K562 (cell line): ENCODE results near the gene JPH4. TPM values are rescaled to one million over a fixed set of nuclear protein-coding genes. Genes with fewer than 3 reads are reported as not detected.

Experiments
- ATAC-seq: fragments of 200-7000 bp; cut with Tn5 transposase; 3 replicates; pipeline ENCODE4 v1.9.1; 2020; ENCODE audit warnings: moderate library complexity
- BruUV-seq: library from RNA; stranded (reverse); fragments of 400-500 nt; replicated peaks from 2 replicates; lab custom pipeline; 2021; lab: Mats Ljungman, UMichigan
- CTCF ChIA-PET: fragments of 300-600 bp; formaldehyde crosslinking; extraction: SDS; loops from one replicate; lab custom pipeline; 2021; ENCODE audit warnings: low intra/inter-chr PET ratio; lab: Yijun Ruan, JAX
- POLR2A ChIA-PET: fragments of 300-600, 350-650 bp; sonication (Branson Sonifier 250); formaldehyde crosslinking; extraction: SDS; loops from one replicate; lab custom pipeline; 2021; ENCODE audit warnings: antibody characterized with exemption, inconsistent platforms; lab: Yijun Ruan, JAX
- DNase-seq, 4 experiments: peaks; one replicate each; pipeline versions ENCODE4 v3.0.0 to v3.0.0-alpha.2; 2011 to 2018; ENCODE audit warnings: low spot score in 3 of 4, mixed read lengths in 3 of 4; ENCODE audit errors: extremely low read depth in 1 of 4
- FAIRE-seq: peaks from 2 replicates; lab custom pipeline; 2011; peaks lifted over from hg19 to GRCh38; lab: Jason Lieb, UNC
- H2AFZ ChIP-seq: 2 replicates; pipeline ENCODE4 v1.6.0; 2011; ENCODE audit warnings: low read depth, low read length, control low read depth, inconsistent platforms
- H3K27ac ChIP-seq: fragments of 200-600 bp; 3 replicates; pipeline ENCODE4 v1.8.0; 2011; ENCODE audit warnings: low read depth, mild to moderate bottlenecking, control low read depth, inconsistent platforms, low read length, moderate library complexity, mixed read lengths; ENCODE audit errors: extremely low read depth
- H3K27me3 ChIP-seq, 2 experiments: fragments of 300-600 bp in 1 of 2; 2 replicates in 1 of 2; 3 replicates in 1 of 2; pipeline versions ENCODE4 v1.6.0 to v1.8.0; 2011; ENCODE audit warnings: inconsistent platforms in 2 of 2, low read length in 2 of 2, mild to moderate bottlenecking in 1 of 2, mixed read lengths in 1 of 2, moderate library complexity in 1 of 2; ENCODE audit not compliant: control insufficient read depth in 2 of 2, insufficient read depth in 2 of 2
- H3K36me3 ChIP-seq: fragments of 300-600 bp; 3 replicates; pipeline ENCODE4 v1.8.0; 2011; ENCODE audit warnings: mild to moderate bottlenecking, low read length, inconsistent platforms; ENCODE audit not compliant: control insufficient read depth, insufficient read depth
- H3K4me1 ChIP-seq, 2 experiments: fragments of 200-600 bp in 1 of 2; replicated peaks in 1 of 2; 2 replicates in 1 of 2; 3 replicates in 1 of 2; pipeline versions ENCODE4 v1.5.1 to v1.8.0; 2011; ENCODE audit warnings: inconsistent platforms in 2 of 2, low read length in 2 of 2, mild to moderate bottlenecking in 1 of 2, mixed read lengths in 1 of 2, moderate library complexity in 1 of 2; ENCODE audit not compliant: control insufficient read depth in 2 of 2, insufficient read depth in 2 of 2
- H3K4me2 ChIP-seq: 2 replicates; pipeline ENCODE4 v1.6.1; 2011; ENCODE audit warnings: low read length, control low read depth, inconsistent platforms, mixed read lengths; ENCODE audit not compliant: insufficient read depth
- H3K4me3 ChIP-seq: fragments of 200-600 bp; sonication (generic), shearing (Covaris generic); 2 replicates; pipeline ENCODE4 v1.5.1; 2016; ENCODE audit warnings: control low read depth, inconsistent platforms
- H3K79me2 ChIP-seq: fragments of 200-600 bp; 3 replicates; pipeline ENCODE4 v1.8.0; 2011; ENCODE audit warnings: low read length, inconsistent platforms; ENCODE audit not compliant: control insufficient read depth, insufficient read depth
- H3K9ac ChIP-seq, 2 experiments: 2 replicates each; pipeline versions ENCODE4 v1.6.0 to v1.6.1; 2011; ENCODE audit warnings: low read depth in 2 of 2, low read length in 2 of 2, control low read depth in 1 of 2, inconsistent platforms in 1 of 2, mild to moderate bottlenecking in 1 of 2, mixed read lengths in 1 of 2; ENCODE audit not compliant: insufficient read depth in 1 of 2
- H3K9me1 ChIP-seq: one replicate; pipeline ENCODE4 v1.6.0; 2011; ENCODE audit warnings: inconsistent platforms, mild to moderate bottlenecking, low read length, moderate library complexity; ENCODE audit not compliant: control insufficient read depth, insufficient read depth
- H3K9me3 ChIP-seq: replicated peaks from 2 replicates; pipeline ENCODE4 v1.5.1; 2011; ENCODE audit warnings: low read depth, low read length, inconsistent platforms; ENCODE audit not compliant: control insufficient read depth, insufficient read depth
- H4K20me1 ChIP-seq: replicated peaks from 2 replicates; pipeline ENCODE4 v1.6.1; 2011; ENCODE audit warnings: low read length, inconsistent platforms, mixed read lengths; ENCODE audit not compliant: control insufficient read depth, insufficient read depth
- AFF1 ChIP-seq, 2 experiments: fragments of 450-650 bp; IDR thresholded peaks; 2 replicates each; pipeline ENCODE4 v1.6.1; 2018; ENCODE audit warnings: mild to moderate bottlenecking in 2 of 2, low read depth in 1 of 2; ENCODE audit not compliant: partially characterized antibody in 2 of 2
- CBX3 ChIP-seq, 2 experiments: IDR thresholded peaks; 1 replicate in 1 of 2; 2 replicates in 1 of 2; pipeline ENCODE4 v1.6.1; 2012; ENCODE audit warnings: inconsistent platforms in 2 of 2, low read length in 2 of 2, borderline replicate concordance in 1 of 2, control low read depth in 1 of 2
- JUN ChIP-seq, 2 experiments: sonication (generic) in 1 of 2; formaldehyde crosslinking in 1 of 2; IDR thresholded peaks; 2 replicates each; pipeline versions ENCODE4 v1.6.1 to v1.8.0; 2012 to 2022; ENCODE audit warnings: borderline replicate concordance in 2 of 2, mild to moderate bottlenecking in 2 of 2, improper control_type of control experiment in 1 of 2, low read depth in 1 of 2, low read length in 1 of 2, missing genetic modification reagents in 1 of 2
- RBM25 ChIP-seq: fragments of 200-400 bp; formaldehyde crosslinking; IDR thresholded peaks from 2 replicates; pipeline ENCODE4 v1.6.1; 2018; ENCODE audit warnings: low read length, low read depth, moderate library complexity; ENCODE audit not compliant: severe bottlenecking
- SRF ChIP-seq, 2 experiments: fragments of 250-450, 450-650 bp in 1 of 2; sonication (Bioruptor Pico) in 1 of 2; sonication (generic) in 1 of 2; formaldehyde crosslinking; IDR thresholded peaks; 2 replicates each; pipeline versions ENCODE4 v1.5.0 to v1.5.1; 2020 to 2022; ENCODE audit warnings: mild to moderate bottlenecking in 1 of 2, missing genetic modification reagents in 1 of 2
- ZBTB49 ChIP-seq: sonication (generic); formaldehyde crosslinking; IDR thresholded peaks from 2 replicates; pipeline ENCODE4 v1.8.0; 2022; ENCODE audit warnings: missing genetic modification reagents, mild to moderate bottlenecking, borderline replicate concordance
- ZNF511 ChIP-seq: sonication (generic); formaldehyde crosslinking; IDR thresholded peaks from 2 replicates; pipeline ENCODE4 v1.8.0; 2022; ENCODE audit warnings: mild to moderate bottlenecking, missing genetic modification reagents
- WGBS: fragments of 100-300 bp; shearing (Covaris generic); methylation state at CpG from one replicate; pipeline ENCODE4 v1.1.6; 2016; ENCODE audit warnings: low coverage, mixed read lengths; ENCODE audit not compliant: insufficient coverage; ENCODE audit errors: missing lambda C conversion rate; 5-methylcytosine and 5-hydroxymethylcytosine counted together
- in situ Hi-C: fragments of 300-500 bp; cut with MboI; formaldehyde crosslinking; loops from 4 replicates; pipeline ENCODE4 v1.15.0; 2018; ENCODE audit warnings: inconsistent platforms, mixed read lengths
- intact Hi-C: fragments of 100-400 bp; cut with micrococcal nuclease; formaldehyde crosslinking; loops from 2 replicates; pipeline ENCODE4 v1.14.2; 2022
- polyA plus RNA-seq, 8 experiments: library from polyadenylated mRNA; depleted of rRNA in 4 of 8; stranded (reverse) in 5 of 8; unstranded in 3 of 8; fragments of >200 nt; fragmentation: Nextera tagmentation in 2 of 8; fragmentation: Illumina TruSeq in 1 of 8; extraction: Ambion mirVana in 2 of 8; extraction: Trizol in 1 of 8; gene quantifications; 2 replicates each; pipeline versions ENCODE4 v1.2.1 to v1.2.3, GENCODE V29; 2011 to 2014; ENCODE audit warnings: inconsistent platforms in 1 of 8, missing spikeins in 1 of 8
- total RNA-seq, 7 experiments: library from RNA; depleted of rRNA in 6 of 7; stranded (reverse); fragments of >200 nt in 6 of 7; fragmentation: Illumina TruSeq in 2 of 7; extraction: Trizol in 2 of 7; gene quantifications; 2 replicates each; pipeline versions ENCODE4 v1.2.1 to v1.2.3, GENCODE V29; 2011 to 2021; ENCODE audit warnings: low replicate concordance in 1 of 7

JPH4 gene
- total and polyA plus RNA-seq, 9 of the 15 experiments (the other 6 are each of a cell fraction or from before 2014, with no cell fraction given) = 0.04 to 0.13 (median 0.06) TPM; not detected in 5

DNA sequence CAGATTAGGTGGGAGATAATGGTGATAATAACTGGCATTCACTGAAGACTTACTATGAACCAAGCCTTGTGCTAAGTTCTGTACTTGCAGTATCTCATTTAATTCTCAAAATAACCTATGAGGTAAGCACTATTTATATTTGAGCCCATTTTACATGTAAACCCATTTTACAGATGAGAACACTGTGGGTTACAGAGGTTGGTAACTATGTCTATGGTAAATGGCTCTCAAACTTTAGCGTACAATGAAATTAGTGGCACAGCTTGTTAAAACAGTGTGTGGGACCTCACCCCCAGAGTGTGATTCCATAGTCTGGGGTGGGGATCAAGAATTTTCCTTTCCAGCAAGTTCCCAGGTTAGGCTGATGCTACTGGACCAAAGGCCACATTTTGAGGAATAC, 22.2 kb upstream of the JPH4 start:
- CTCF ChIA-PET = no interaction called here

DNA sequence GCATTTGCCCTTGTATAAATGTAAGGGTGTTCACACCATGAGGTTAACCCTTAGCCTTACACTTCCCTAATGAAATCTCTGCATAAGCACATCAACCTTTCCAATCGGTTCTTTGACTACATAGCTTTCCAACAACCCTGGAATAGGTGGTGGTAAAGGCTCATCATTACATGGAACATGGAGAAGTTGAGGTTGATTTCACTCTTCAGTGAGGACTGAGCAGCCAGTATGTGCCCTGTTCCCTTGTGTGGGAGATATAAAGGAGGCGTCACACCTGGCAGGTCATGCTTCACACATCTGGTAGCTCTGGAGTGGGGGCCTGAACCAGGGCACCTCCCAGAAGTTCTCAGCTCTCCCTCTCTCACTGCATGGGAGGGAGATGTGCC, 21.7 kb upstream of the JPH4 start:
- no TSS peak for BruUV-seq
- ChIA-PET CTCF (no interaction called here), POLR2A (interaction anchor here (0.6 to 1.6 kb wide), 2 partner anchors 11 to 18 kb away, joined by 3 to 4 read pairs; no protein-coding TSS in a partner anchor)
- Histone ChIP-seq H3K9ac (no peak overlapping the region), H4K20me1 (no peaks in the 10 kb centered on the region), H3K27me3 (peaks cover 0 to 4% of the 10 kb centered on the region in 2 experiments; a peak in 1 of 5 replicates), H3K27ac (no peak overlapping the region), H3K36me3 (no peaks in the 10 kb centered on the region), H3K9me3 (no peaks in the 10 kb centered on the region), H3K4me1 (no peaks in the 10 kb centered on the region; a peak in 1 of 5 replicates), H3K79me2 (no peaks in the 10 kb centered on the region), H3K4me3 (no peak overlapping the region), H3K4me2 (no peak overlapping the region), H2AFZ (no peak overlapping the region), H3K9me1 (no peaks in the 10 kb centered on the region)
- DNase-seq (no peak), FAIRE-seq (no peak), ATAC-seq (no peak)
- 0% methylated on average over 2 of the region's 2 CpGs for WGBS
- intact Hi-C loops = no loop called here
- in situ Hi-C loops = no loop called here
- no peak for TF ChIP-seq ZBTB49
- no peak for TF ChIP-seq JUN (IDR thresholded peaks at IDR 0.05; ENCODE audit: borderline replicate concordance, low read depth, low read length)
- no peak for TF ChIP-seq JUN (CRISPR knock-in tag; IDR thresholded peaks at IDR 0.05; ENCODE audit: borderline replicate concordance)
- no peak for TF ChIP-seq ZNF511 (CRISPR knock-in tag)
- no peak for TF ChIP-seq SRF (CRISPR knock-in tag; IDR thresholded peaks at IDR 0.05)
- no peak for TF ChIP-seq AFF1 (IDR thresholded peaks at IDR 0.05; ENCODE audit: low read depth in 1 of 2, partially characterized antibody in 2 of 2)

More for the DNA sequence above, 22.2 kb upstream of the JPH4 start:
- ATAC-seq (no peak), DNase-seq (no peak), FAIRE-seq (no peak)
- H3K4me1 ChIP-seq = no peaks in the 10 kb centered on the region; a peak in 1 of 5 replicates
- H3K27ac ChIP-seq = no peak overlapping the region
- H4K20me1 ChIP-seq = no peaks in the 10 kb centered on the region
- POLR2A ChIA-PET = interaction anchor here (0.6 to 1.6 kb wide), 2 partner anchors 10 to 18 kb away, joined by 3 to 4 read pairs; no protein-coding TSS in a partner anchor
- no peak overlapping the region for H2AFZ ChIP-seq
- H3K4me2 ChIP-seq = no peak overlapping the region
- no peaks in the 10 kb centered on the region for H3K9me1 ChIP-seq
- H3K9ac ChIP-seq = no peak overlapping the region
- no peaks in the 10 kb centered on the region for H3K9me3 ChIP-seq
- peaks cover 0 to 4% of the 10 kb centered on the region in 2 experiments; a peak in 1 of 5 replicates for H3K27me3 ChIP-seq
- TF ChIP-seq RBM25 (peak; percentile 39), CBX3 (IDR thresholded peaks at IDR 0.05; ENCODE audit: borderline replicate concordance in 1 of 2, low read length in 2 of 2) (no peak)
- H3K4me3 ChIP-seq = no peak overlapping the region
- intact Hi-C loops (no loop called here), in situ Hi-C loops (no loop called here)
- H3K36me3 ChIP-seq = no peaks in the 10 kb centered on the region
- WGBS = 0% methylated on average over 1 of the region's 1 CpG
- no peaks in the 10 kb centered on the region for H3K79me2 ChIP-seq
- no TSS peak for BruUV-seq
